ENCODE measurements around the gene PHEX. TPM values are rescaled to one million over a fixed set of nuclear protein-coding genes. Genes with fewer than 3 reads are reported as not detected.

PHEX gene
- total RNA-seq, 1 donor from 2014 or later, result 0.93 TPM

DNA sequence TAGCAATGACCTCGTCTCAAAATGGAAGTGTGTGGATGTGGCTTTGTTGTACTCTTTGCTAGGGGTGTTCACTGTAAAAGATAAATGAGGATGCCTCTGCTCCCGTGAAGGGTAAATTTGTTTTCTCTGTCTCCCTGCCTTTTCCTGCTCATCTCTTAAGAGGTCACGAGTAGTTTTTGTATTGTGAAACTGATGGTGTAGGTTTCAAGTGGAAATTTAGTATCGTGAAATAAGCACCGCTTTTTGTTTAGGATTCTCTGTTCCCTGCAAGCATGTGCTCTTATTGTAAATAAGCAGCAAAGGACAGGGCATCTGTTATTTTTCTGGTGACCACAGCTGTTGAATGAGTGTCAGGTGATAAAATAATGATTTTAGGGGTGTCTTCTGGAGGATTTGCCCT is 104.6 kb downstream of the PHEX start:
- H3K36me3 ChIP-seq, result no peaks in the 10 kb centered on the region
- intact Hi-C loops (cut with DNase I), result no loop called here
- H3K27me3 ChIP-seq, result no peaks in the 10 kb centered on the region
- no peaks in the 10 kb centered on the region for H3K4me1 ChIP-seq
- DNase-seq (no peak), ATAC-seq (no peak)
- H3K4me3 ChIP-seq, result no peak overlapping the region
- TF ChIP-seq, protein P1, sequence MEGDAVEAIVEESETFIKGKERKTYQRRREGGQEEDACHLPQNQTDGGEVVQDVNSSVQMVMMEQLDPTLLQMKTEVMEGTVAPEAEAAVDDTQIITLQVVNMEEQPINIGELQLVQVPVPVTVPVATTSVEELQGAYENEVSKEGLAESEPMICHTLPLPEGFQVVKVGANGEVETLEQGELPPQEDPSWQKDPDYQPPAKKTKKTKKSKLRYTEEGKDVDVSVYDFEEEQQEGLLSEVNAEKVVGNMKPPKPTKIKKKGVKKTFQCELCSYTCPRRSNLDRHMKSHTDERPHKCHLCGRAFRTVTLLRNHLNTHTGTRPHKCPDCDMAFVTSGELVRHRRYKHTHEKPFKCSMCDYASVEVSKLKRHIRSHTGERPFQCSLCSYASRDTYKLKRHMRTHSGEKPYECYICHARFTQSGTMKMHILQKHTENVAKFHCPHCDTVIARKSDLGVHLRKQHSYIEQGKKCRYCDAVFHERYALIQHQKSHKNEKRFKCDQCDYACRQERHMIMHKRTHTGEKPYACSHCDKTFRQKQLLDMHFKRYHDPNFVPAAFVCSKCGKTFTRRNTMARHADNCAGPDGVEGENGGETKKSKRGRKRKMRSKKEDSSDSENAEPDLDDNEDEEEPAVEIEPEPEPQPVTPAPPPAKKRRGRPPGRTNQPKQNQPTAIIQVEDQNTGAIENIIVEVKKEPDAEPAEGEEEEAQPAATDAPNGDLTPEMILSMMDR (IDR thresholded peaks at IDR 0.05), result no peak
- no peak overlapping the region for H3K27ac ChIP-seq
- no peaks in the 10 kb centered on the region for H3K9me3 ChIP-seq

DNA sequence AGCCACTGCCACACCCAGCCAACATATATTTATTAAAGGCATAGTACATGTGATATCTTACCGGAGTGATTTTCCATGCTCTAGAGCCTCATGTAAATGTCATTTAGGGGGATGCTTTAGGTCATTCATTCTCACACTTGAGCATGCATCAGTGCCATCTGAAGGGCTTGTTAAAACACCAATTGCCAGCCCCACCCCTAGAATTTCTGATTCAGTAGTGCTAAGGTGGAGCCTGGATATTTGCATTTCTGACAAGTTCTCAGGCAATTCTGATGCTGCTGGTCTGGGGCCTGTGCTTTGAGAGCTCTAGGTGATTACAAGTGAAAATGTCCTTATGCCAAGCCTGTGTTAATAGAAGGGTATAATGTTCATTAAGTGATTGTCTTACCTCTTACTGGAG is 107.7 kb downstream of the PHEX start:
- ATAC-seq, result no peak
- Histone ChIP-seq H3K4me1 (no peaks in the 10 kb centered on the region), H3K27me3 (no peaks in the 10 kb centered on the region), H3K36me3 (no peaks in the 10 kb centered on the region), H3K4me3 (no peak overlapping the region), H3K27ac (no peak overlapping the region), H3K9me3 (no peaks in the 10 kb centered on the region)
- TF ChIP-seq, protein P1 (IDR thresholded peaks at IDR 0.05), result no peak
- no peak for DNase-seq
- intact Hi-C loops (cut with DNase I), result no loop called here

DNA sequence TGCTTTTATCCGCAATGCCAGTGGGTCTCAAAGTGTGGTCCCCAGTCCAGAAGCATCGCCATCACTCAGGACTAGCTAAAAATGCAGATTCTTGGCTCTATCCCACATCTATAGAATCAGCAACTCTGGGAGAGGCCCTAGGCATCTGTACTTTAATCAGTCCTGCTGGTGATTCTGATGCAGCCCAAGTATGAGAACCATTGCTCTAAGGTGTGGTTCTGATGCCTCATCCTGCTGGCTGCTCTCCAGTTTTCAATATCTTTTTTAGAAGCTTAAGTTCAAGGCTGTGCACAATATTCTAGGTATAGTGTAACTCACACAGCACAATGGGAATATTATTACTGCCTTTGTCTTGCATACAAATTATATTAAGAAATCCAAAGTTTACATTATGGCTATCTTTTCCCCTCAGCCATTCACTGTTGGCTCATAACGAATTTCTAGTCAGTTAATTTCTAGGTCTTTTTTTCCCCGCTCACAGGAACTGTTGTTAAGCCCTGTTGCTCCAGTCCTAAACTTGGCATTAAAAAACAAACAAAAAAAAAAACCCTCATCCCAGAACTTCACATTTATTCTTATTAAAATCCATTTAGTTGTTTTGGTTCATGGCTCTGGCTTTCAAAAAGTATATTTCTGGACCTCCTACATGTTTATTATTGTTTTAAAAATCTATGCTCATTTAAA is 109.1 kb downstream of the PHEX start:
- TF ChIP-seq, protein P1 (IDR thresholded peaks at IDR 0.05), result no peak
- H3K36me3 ChIP-seq, result no peaks in the 10 kb centered on the region
- H3K27ac ChIP-seq, result no peak overlapping the region
- no peak for ATAC-seq
- DNase-seq, result no peak
- intact Hi-C loops (cut with DNase I), result no loop called here
- no peaks in the 10 kb centered on the region for H3K4me1 ChIP-seq
- no peak overlapping the region for H3K4me3 ChIP-seq
- H3K9me3 ChIP-seq, result no peaks in the 10 kb centered on the region
- no peaks in the 10 kb centered on the region for H3K27me3 ChIP-seq

DNA sequence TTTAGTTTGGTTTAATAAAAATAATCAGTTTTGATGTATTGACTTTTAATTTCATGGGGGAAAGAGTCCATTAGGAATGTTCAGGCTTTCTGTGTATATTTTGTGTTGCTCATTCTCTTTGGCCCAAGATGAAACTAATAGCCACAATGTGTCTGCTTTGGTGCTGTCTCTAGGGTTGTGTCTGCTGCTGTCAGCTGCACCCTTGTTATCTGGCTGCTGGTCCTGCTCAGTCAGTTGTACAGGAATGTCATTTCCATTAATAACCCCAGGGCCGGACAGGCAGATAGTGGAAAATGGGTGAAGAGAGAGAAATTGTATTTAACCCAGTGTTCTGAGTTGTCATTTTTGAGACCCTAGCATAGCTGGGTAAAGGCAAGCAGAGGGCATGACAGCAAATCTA is 115.1 kb downstream of the PHEX start:
- ATAC-seq, result no peak
- no peaks in the 10 kb centered on the region for H3K9me3 ChIP-seq
- H3K4me1 ChIP-seq, result no peaks in the 10 kb centered on the region
- H3K36me3 ChIP-seq, result no peaks in the 10 kb centered on the region
- TF ChIP-seq, protein P1 (IDR thresholded peaks at IDR 0.05), result no peak
- intact Hi-C loops (cut with DNase I), result no loop called here
- H3K4me3 ChIP-seq, result no peak overlapping the region
- H3K27ac ChIP-seq, result no peak overlapping the region
- DNase-seq, result no peak
- H3K27me3 ChIP-seq, result no peaks in the 10 kb centered on the region

DNA sequence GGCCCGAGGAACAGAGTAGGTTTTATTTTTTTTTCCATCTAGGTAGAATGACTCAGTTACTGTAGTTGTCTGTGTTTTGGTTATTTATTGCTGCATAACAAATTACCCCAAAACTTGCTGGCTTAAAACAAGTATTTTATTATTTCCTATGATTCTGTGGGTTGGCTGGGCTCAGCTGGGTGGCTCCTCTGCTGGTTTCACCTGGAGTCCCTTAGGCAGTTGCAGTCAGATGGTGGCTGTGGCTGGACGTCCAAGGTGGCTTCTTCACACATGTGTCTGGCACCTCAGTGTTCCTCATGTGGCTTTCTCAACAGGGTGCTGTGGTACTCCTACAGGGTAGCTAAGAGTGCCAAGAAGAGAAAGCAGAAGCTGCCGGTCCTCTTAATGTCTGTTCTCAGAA is 115.8 kb downstream of the PHEX start:
- intact Hi-C loops (cut with DNase I), result no loop called here
- DNase-seq (no peak), ATAC-seq (no peak)
- no peaks in the 10 kb centered on the region for H3K27me3 ChIP-seq
- H3K4me1 ChIP-seq, result no peaks in the 10 kb centered on the region
- TF ChIP-seq, protein P1 (IDR thresholded peaks at IDR 0.05), result no peak
- H3K36me3 ChIP-seq, result no peaks in the 10 kb centered on the region
- H3K4me3 ChIP-seq, result no peak overlapping the region
- H3K9me3 ChIP-seq, result no peaks in the 10 kb centered on the region
- no peak overlapping the region for H3K27ac ChIP-seq

DNA sequence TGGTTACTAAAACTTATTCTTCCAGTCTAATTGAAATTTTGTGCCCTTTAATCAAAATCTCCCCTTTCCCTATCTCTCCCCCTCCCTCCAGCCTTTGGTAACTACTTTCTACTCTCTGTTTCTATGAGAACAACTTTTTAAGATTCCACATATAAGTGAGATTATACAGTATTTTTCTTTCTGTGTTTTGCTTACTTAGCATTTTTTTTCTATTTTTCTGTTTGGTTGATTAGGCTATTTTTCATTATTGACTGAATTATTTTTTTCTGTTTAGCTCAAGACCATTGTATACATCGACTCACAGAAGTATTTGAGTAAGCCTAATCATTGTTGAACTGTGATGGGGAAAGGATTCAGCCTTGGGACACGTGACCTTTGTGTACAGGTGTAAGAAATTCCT is 116.4 kb downstream of the PHEX start:
- H3K4me1 ChIP-seq, result no peaks in the 10 kb centered on the region
- no peak overlapping the region for H3K27ac ChIP-seq
- intact Hi-C loops (cut with DNase I), result no loop called here
- H3K27me3 ChIP-seq, result no peaks in the 10 kb centered on the region
- H3K9me3 ChIP-seq, result no peaks in the 10 kb centered on the region
- ATAC-seq, result no peak
- H3K4me3 ChIP-seq, result no peak overlapping the region
- TF ChIP-seq, protein P1 (IDR thresholded peaks at IDR 0.05), result no peak
- DNase-seq, result no peak
- H3K36me3 ChIP-seq, result no peaks in the 10 kb centered on the region

Measured in upper lobe of right lung (tissue), 1 donor.